H9 (cell line): Measurements from ENCODE around the gene DSCAM. TPM values are rescaled to one million over a fixed set of nuclear protein-coding genes. Genes with fewer than 3 reads are reported as not detected.

Experiments
- DNase-seq: peaks from one replicate; pipeline ENCODE4 v3.0.0-alpha.2; 2017
- H2AFZ ChIP-seq: one replicate; pipeline ENCODE4 v1.6.1; 2013; ENCODE audit warnings: mild to moderate bottlenecking, low read length, control low read depth, moderate library complexity
- H2AK5ac ChIP-seq: 2 replicates; pipeline ENCODE4 v1.6.1; 2013; ENCODE audit warnings: low read length, control low read depth, mixed read lengths; ENCODE audit not compliant: insufficient read length
- H2BK120ac ChIP-seq: one replicate; pipeline ENCODE4 v1.6.1; 2013; ENCODE audit warnings: low read depth, mild to moderate bottlenecking, low read length, control low read depth, inconsistent platforms; ENCODE audit not compliant: poor library complexity, severe bottlenecking
- H2BK12ac ChIP-seq: 2 replicates; pipeline ENCODE4 v1.6.1; 2013; ENCODE audit warnings: low read length, control low read depth, mixed read lengths, low read depth; ENCODE audit not compliant: insufficient read length
- H2BK15ac ChIP-seq: 2 replicates; pipeline ENCODE4 v1.6.1; 2013; ENCODE audit warnings: low read depth, low read length, control low read depth
- H2BK20ac ChIP-seq: one replicate; pipeline ENCODE4 v1.6.1; 2013; ENCODE audit warnings: low read depth, mild to moderate bottlenecking, low read length, control low read depth, inconsistent platforms; ENCODE audit not compliant: poor library complexity, severe bottlenecking
- H2BK5ac ChIP-seq: 2 replicates; pipeline ENCODE4 v1.6.1; 2013; ENCODE audit warnings: low read length, control low read depth, mixed read lengths; ENCODE audit not compliant: insufficient read length
- H3K14ac ChIP-seq: 2 replicates; pipeline ENCODE4 v1.6.1; 2013; ENCODE audit warnings: low read length, control low read depth; ENCODE audit not compliant: insufficient read depth
- H3K18ac ChIP-seq: 2 replicates; pipeline ENCODE4 v1.6.1; 2013; ENCODE audit warnings: low read depth, mild to moderate bottlenecking, mixed read lengths, low read length, control low read depth; ENCODE audit not compliant: insufficient read length
- H3K23ac ChIP-seq: 2 replicates; pipeline ENCODE4 v1.6.1; 2013; ENCODE audit warnings: low read length, control low read depth, mixed read lengths, low read depth; ENCODE audit not compliant: insufficient read length
- H3K23me2 ChIP-seq: 2 replicates; pipeline ENCODE4 v1.6.1; 2013; ENCODE audit warnings: low read depth, mild to moderate bottlenecking, mixed read lengths, low read length, control low read depth; ENCODE audit not compliant: insufficient read length, poor library complexity, severe bottlenecking
- H3K27ac ChIP-seq: 2 replicates; pipeline ENCODE4 v1.5.1; 2013; ENCODE audit warnings: low read length, control low read depth, mixed read lengths, low read depth; ENCODE audit not compliant: insufficient read length
- H3K27me3 ChIP-seq: 2 replicates; pipeline ENCODE4 v1.6.1; 2013; ENCODE audit warnings: low read length, control low read depth, inconsistent platforms; ENCODE audit not compliant: insufficient read depth
- H3K4ac ChIP-seq: 2 replicates; pipeline ENCODE4 v1.6.1; 2013; ENCODE audit warnings: low read depth, mild to moderate bottlenecking, control low read depth, inconsistent platforms, low read length, moderate library complexity
- H3K4me1 ChIP-seq: 2 replicates; pipeline ENCODE4 v1.6.1; 2013; ENCODE audit warnings: low read length, control low read depth, inconsistent platforms; ENCODE audit not compliant: insufficient read depth
- H3K4me2 ChIP-seq: 2 replicates; pipeline ENCODE4 v1.6.1; 2013; ENCODE audit warnings: low read length, control low read depth, mixed read lengths; ENCODE audit not compliant: insufficient read length, insufficient read depth
- H3K56ac ChIP-seq: 2 replicates; pipeline ENCODE4 v1.6.1; 2013; ENCODE audit warnings: low read depth, mild to moderate bottlenecking, mixed read lengths, low read length, control low read depth; ENCODE audit not compliant: insufficient read length
- H3K79me1 ChIP-seq: 2 replicates; pipeline ENCODE4 v1.6.1; 2013; ENCODE audit warnings: low read depth, mild to moderate bottlenecking, moderate library complexity, low read length, control low read depth, inconsistent platforms; ENCODE audit not compliant: insufficient read depth, poor library complexity, severe bottlenecking
- H3K79me2 ChIP-seq: 2 replicates; pipeline ENCODE4 v1.6.1; 2013; ENCODE audit warnings: low read length, control low read depth, inconsistent platforms; ENCODE audit not compliant: insufficient read depth
- H3K9ac ChIP-seq: 2 replicates; pipeline ENCODE4 v1.6.1; 2013; ENCODE audit warnings: low read length, control low read depth, mixed read lengths; ENCODE audit not compliant: insufficient read length; ENCODE audit errors: extremely low read depth
- H3K9me3 ChIP-seq: one replicate; pipeline ENCODE4 v1.6.1; 2013; ENCODE audit warnings: low read depth, low read length, inconsistent platforms; ENCODE audit not compliant: control insufficient read depth
- H3T11ph ChIP-seq: one replicate; pipeline ENCODE4 v1.6.1; 2013; ENCODE audit warnings: mild to moderate bottlenecking, low read length, control low read depth, inconsistent platforms
- H4K20me1 ChIP-seq: one replicate; pipeline ENCODE4 v1.6.1; 2013; ENCODE audit not compliant: control insufficient read depth, insufficient read length, insufficient read depth
- H4K5ac ChIP-seq: 2 replicates; pipeline ENCODE4 v1.6.1; 2013; ENCODE audit warnings: low read depth, mild to moderate bottlenecking, mixed read lengths, low read length, control low read depth; ENCODE audit not compliant: insufficient read length
- H4K8ac ChIP-seq: replicated peaks from 2 replicates; pipeline ENCODE4 v1.6.1; 2013; ENCODE audit warnings: low read length, control low read depth, mixed read lengths, low read depth; ENCODE audit not compliant: insufficient read length
- H4K91ac ChIP-seq: 2 replicates; pipeline ENCODE4 v1.6.1; 2013; ENCODE audit warnings: low read depth, mild to moderate bottlenecking, moderate library complexity, mixed read lengths, low read length, control low read depth; ENCODE audit not compliant: insufficient read length
- H3K27ac Mint-ChIP-seq, 3 experiments: 2 replicates in 2 of 3; 3 replicates in 1 of 3; pipeline ENCODE4 v1.8.0; 2020 to 2021; ENCODE audit warnings: mixed read lengths in 3 of 3, mild to moderate bottlenecking in 1 of 3, moderate library complexity in 1 of 3
- H3K27me3 Mint-ChIP-seq: 2 replicates; pipeline ENCODE4 v1.8.0; 2021; ENCODE audit warnings: low read depth, mild to moderate bottlenecking, moderate library complexity, mixed read lengths
- H3K36me3 Mint-ChIP-seq, 3 experiments: 2 replicates in 2 of 3; 3 replicates in 1 of 3; pipeline ENCODE4 v1.8.0; 2020 to 2021; ENCODE audit warnings: low read depth in 3 of 3, mixed read lengths in 3 of 3; ENCODE audit not compliant: insufficient read depth in 1 of 3
- H3K4me1 Mint-ChIP-seq, 2 experiments: 2 replicates each; pipeline ENCODE4 v1.8.0; 2020; ENCODE audit warnings: mixed read lengths in 2 of 2
- H3K4me3 Mint-ChIP-seq, 2 experiments: 2 replicates in 1 of 2; 3 replicates in 1 of 2; pipeline ENCODE4 v1.8.0; 2020 to 2021; ENCODE audit warnings: mild to moderate bottlenecking in 2 of 2, mixed read lengths in 2 of 2, moderate library complexity in 1 of 2
- H3K9me3 Mint-ChIP-seq, 2 experiments: 2 replicates in 1 of 2; 3 replicates in 1 of 2; pipeline ENCODE4 v1.8.0; 2020; ENCODE audit warnings: mild to moderate bottlenecking in 2 of 2, mixed read lengths in 2 of 2, moderate library complexity in 1 of 2
- WGBS: extraction: QIAGEN DNeasy Blood & Tissue Kit; methylation state at CpG from one replicate; pipeline ENCODE4 v1.1.7; 2013; ENCODE audit warnings: missing lambda C conversion rate, low lambda C conversion rate, mixed read lengths; ENCODE audit not compliant: insufficient read length; ENCODE audit errors: extremely low coverage; 5-methylcytosine and 5-hydroxymethylcytosine counted together
- total RNA-seq: library from RNA; stranded (reverse); gene quantifications from 2 replicates; pipeline ENCODE4 v1.2.1, GENCODE V29; 2021
- TF ChIP-seq, protein P1 (sequence below): fragments of 200-600 bp; sonication (generic); conservative IDR thresholded peaks from 3 replicates; pipeline ENCODE4 v1.8.0; 2021; ENCODE audit warnings: antibody characterized with exemption, mild to moderate bottlenecking

Gene DSCAM
- total RNA-seq, 1 experiment from 2014 or later: 0.17 TPM

DNA sequence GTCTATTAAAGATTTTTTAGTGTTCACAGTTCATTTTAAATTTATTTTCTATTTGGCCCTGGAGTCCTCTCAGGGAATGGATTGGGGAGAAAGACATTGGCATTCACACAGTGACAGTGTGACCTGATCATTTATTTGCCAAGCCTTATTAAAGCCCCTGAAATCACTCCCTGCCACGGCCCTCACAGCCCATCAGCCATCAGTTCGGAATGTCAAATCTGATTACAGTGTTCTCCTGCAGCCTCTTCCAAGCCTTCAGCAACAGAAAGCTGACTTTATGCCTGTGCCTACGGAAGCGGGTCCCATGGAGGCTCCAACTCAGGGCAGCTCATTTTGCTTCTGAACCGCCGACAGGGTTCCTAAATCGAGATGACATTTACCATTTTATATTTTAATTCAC, 451.2 kb downstream of the DSCAM start:
- Mint-ChIP-seq H3K27me3 (no peaks in the 10 kb centered on the region), H3K4me3 (no peak overlapping the region), H3K36me3 (no peaks in the 10 kb centered on the region; a peak in 1 of 7 replicates), H3K9me3 (no peaks in the 10 kb centered on the region; a peak in 1 of 5 replicates), H3K27ac (no peak overlapping the region), H3K4me1 (no peaks in the 10 kb centered on the region)
- Histone ChIP-seq H3K27ac (no peak overlapping the region), H3T11ph (no peak overlapping the region), H2BK120ac (no peak overlapping the region), H3K4me2 (no peak overlapping the region), H3K23ac (no peak overlapping the region), H4K5ac (no peak overlapping the region), H3K4ac (no peak overlapping the region), H3K14ac (no peak overlapping the region), H4K20me1 (no peaks in the 10 kb centered on the region), H3K4me1 (no peaks in the 10 kb centered on the region), H2BK12ac (no peak overlapping the region), H3K18ac (no peak overlapping the region), H3K9me3 (no peaks in the 10 kb centered on the region), H2BK5ac (no peak overlapping the region), H3K23me2 (no peaks in the 10 kb centered on the region), H3K79me1 (no peaks in the 10 kb centered on the region), H3K27me3 (no peaks in the 10 kb centered on the region), H2BK20ac (no peak overlapping the region), H4K8ac (no peak overlapping the region), H2AK5ac (no peak overlapping the region), H2AFZ (no peak overlapping the region), H3K9ac (no peak overlapping the region), H2BK15ac (no peak overlapping the region), H3K56ac (no peak overlapping the region), H3K79me2 (no peaks in the 10 kb centered on the region), H4K91ac (no peak overlapping the region)
- TF ChIP-seq, protein P1, sequence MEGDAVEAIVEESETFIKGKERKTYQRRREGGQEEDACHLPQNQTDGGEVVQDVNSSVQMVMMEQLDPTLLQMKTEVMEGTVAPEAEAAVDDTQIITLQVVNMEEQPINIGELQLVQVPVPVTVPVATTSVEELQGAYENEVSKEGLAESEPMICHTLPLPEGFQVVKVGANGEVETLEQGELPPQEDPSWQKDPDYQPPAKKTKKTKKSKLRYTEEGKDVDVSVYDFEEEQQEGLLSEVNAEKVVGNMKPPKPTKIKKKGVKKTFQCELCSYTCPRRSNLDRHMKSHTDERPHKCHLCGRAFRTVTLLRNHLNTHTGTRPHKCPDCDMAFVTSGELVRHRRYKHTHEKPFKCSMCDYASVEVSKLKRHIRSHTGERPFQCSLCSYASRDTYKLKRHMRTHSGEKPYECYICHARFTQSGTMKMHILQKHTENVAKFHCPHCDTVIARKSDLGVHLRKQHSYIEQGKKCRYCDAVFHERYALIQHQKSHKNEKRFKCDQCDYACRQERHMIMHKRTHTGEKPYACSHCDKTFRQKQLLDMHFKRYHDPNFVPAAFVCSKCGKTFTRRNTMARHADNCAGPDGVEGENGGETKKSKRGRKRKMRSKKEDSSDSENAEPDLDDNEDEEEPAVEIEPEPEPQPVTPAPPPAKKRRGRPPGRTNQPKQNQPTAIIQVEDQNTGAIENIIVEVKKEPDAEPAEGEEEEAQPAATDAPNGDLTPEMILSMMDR: no peak
- DNase-seq: no peak
- no CpG with 5 or more reads among the region's 7 CpGs for WGBS
